Measurements from ENCODE around the gene ARHGAP29. TPM values are rescaled to one million over a fixed set of nuclear protein-coding genes. Genes with fewer than 3 reads are reported as not detected.

ARHGAP29 gene
- total RNA-seq, 1 donor from 2014 or later = 63.8 TPM

GRCh38 chr1:94283462-94283861 lies 46.1 kb upstream of the ARHGAP29 start:
- H3K4me1 ChIP-seq = peaks cover 5% of the 10 kb centered on the region
- H3K9me3 ChIP-seq = no peaks in the 10 kb centered on the region
- no peak for ATAC-seq
- intact Hi-C loops (cut with DNase I) = no loop called here
- DNase-seq = no peak
- no peak overlapping the region for H3K27ac ChIP-seq
- no peaks in the 10 kb centered on the region for H3K36me3 ChIP-seq
- H3K4me3 ChIP-seq = no peak overlapping the region
- H3K27me3 ChIP-seq (ENCODE audit: low read depth) = no peaks in the 10 kb centered on the region
- no peak for TF ChIP-seq CTCF (IDR thresholded peaks at IDR 0.05)

GRCh38 chr1:94282143-94282711 lies 44.8 kb upstream of the ARHGAP29 start:
- no peak for ATAC-seq
- TF ChIP-seq CTCF (IDR thresholded peaks at IDR 0.05) = no peak

GRCh38 chr1:94281361-94282142 lies 44.2 kb upstream of the ARHGAP29 start:
- DNase-seq (no peak), ATAC-seq (no peak)
- Histone ChIP-seq H3K36me3 (no peaks in the 10 kb centered on the region), H3K4me1 (peaks cover 5% of the 10 kb centered on the region), H3K27ac (no peak overlapping the region), H3K27me3 (ENCODE audit: low read depth) (no peaks in the 10 kb centered on the region), H3K9me3 (no peaks in the 10 kb centered on the region), H3K4me3 (no peak overlapping the region)
- intact Hi-C loops (cut with DNase I) = no loop called here
- TF ChIP-seq CTCF (IDR thresholded peaks at IDR 0.05) = no peak

More at GRCh38 chr1:94282143-94282711, 44.8 kb upstream of the ARHGAP29 start:
- Histone ChIP-seq H3K9me3 (no peaks in the 10 kb centered on the region), H3K36me3 (no peaks in the 10 kb centered on the region), H3K27ac (no peak overlapping the region), H3K4me1 (peaks cover 5% of the 10 kb centered on the region), H3K4me3 (no peak overlapping the region), H3K27me3 (ENCODE audit: low read depth) (no peaks in the 10 kb centered on the region)
- no peak for DNase-seq
- intact Hi-C loops (cut with DNase I) = no loop called here

- no peak for TF ChIP-seq CTCF (IDR thresholded peaks at IDR 0.05)
- peaks cover 5% of the 10 kb centered on the region for H3K4me1 ChIP-seq
- ATAC-seq = no peak
- no peaks in the 10 kb centered on the region for H3K27me3 ChIP-seq (ENCODE audit: low read depth)
- H3K27ac ChIP-seq = no peak overlapping the region
- no peaks in the 10 kb centered on the region for H3K9me3 ChIP-seq
- intact Hi-C loops (cut with DNase I) = no loop called here
- no peak for DNase-seq
- no peaks in the 10 kb centered on the region for H3K36me3 ChIP-seq
- no peak overlapping the region for H3K4me3 ChIP-seq
Measured at GRCh38 chr1:94280541-94280940, 43.2 kb upstream of the ARHGAP29 start.

GRCh38 chr1:94279462-94279861 lies 42.1 kb upstream of the ARHGAP29 start:
- Histone ChIP-seq H3K4me1 (peaks cover 5% of the 10 kb centered on the region), H3K36me3 (no peaks in the 10 kb centered on the region), H3K9me3 (no peaks in the 10 kb centered on the region), H3K27ac (no peak overlapping the region), H3K4me3 (no peak overlapping the region), H3K27me3 (ENCODE audit: low read depth) (no peaks in the 10 kb centered on the region)
- intact Hi-C loops (cut with DNase I) = no loop called here
- ATAC-seq (no peak), DNase-seq (no peak)
- no peak for TF ChIP-seq CTCF (IDR thresholded peaks at IDR 0.05)

Data from lower lobe of right lung (tissue), 2 donors.